Measurements from ENCODE around the gene ZNF329.

ZNF329 gene

DNA sequence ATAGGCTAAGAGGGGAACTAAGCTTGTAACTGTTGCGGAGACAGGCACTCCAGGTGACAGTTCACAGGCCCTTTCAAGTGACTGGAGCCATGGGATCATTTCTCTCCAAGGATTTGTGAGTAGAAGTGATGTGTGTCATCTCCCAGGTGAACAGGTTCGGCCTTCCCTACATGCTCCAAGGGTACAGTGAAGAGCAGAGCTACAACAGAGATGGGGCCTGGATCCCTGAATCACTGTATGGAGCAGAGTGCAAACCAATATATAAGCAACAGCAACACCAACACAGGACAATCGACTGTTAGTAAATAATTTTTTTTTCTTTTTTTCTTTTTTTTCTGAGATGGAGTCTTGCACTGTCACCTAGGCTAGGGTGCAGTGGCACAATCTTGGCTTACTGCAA lies 67.6 kb downstream of the ZNF329 start:
- no peaks in the 10 kb centered on the region for H3K9me3 ChIP-seq (ENCODE audit: insufficient read depth, low read length)
- no peak for TF ChIP-seq EZH2phosphoT487 (conservative IDR thresholded peaks at IDR 0.05; ENCODE audit: low read length)
- TF ChIP-seq, protein P1, sequence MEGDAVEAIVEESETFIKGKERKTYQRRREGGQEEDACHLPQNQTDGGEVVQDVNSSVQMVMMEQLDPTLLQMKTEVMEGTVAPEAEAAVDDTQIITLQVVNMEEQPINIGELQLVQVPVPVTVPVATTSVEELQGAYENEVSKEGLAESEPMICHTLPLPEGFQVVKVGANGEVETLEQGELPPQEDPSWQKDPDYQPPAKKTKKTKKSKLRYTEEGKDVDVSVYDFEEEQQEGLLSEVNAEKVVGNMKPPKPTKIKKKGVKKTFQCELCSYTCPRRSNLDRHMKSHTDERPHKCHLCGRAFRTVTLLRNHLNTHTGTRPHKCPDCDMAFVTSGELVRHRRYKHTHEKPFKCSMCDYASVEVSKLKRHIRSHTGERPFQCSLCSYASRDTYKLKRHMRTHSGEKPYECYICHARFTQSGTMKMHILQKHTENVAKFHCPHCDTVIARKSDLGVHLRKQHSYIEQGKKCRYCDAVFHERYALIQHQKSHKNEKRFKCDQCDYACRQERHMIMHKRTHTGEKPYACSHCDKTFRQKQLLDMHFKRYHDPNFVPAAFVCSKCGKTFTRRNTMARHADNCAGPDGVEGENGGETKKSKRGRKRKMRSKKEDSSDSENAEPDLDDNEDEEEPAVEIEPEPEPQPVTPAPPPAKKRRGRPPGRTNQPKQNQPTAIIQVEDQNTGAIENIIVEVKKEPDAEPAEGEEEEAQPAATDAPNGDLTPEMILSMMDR (IDR thresholded peaks at IDR 0.05; ENCODE audit: insufficient read depth, low read length, poor library complexity, severe bottlenecking) = no peak
- H3K36me3 ChIP-seq (ENCODE audit: low read length) = no peaks in the 10 kb centered on the region

DNA sequence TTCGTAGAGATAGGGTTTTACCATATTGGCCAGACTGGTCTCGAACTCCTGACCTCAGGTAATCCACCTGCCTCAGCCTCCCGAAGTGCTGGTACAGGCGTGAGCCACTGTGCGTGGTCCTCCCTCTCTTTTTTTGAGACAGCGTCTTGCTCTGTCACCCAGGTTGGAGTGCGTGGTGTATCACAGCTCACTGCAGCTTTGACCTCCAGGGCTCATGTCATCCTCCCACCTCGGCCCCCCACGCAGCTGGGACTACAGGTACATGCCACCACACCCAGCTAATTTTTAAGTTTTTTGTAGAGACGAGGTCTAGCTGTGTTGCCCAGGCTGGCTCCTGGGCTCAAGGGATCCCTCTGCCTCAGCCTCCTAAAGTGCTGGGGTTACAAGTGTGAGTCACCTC lies 70.8 kb downstream of the ZNF329 start:
- no peak for TF ChIP-seq EZH2phosphoT487 (conservative IDR thresholded peaks at IDR 0.05; ENCODE audit: low read length)
- TF ChIP-seq, protein P1 (IDR thresholded peaks at IDR 0.05; ENCODE audit: insufficient read depth, low read length, poor library complexity, severe bottlenecking) = no peak
- H2AFZ ChIP-seq (ENCODE audit: low read depth, low read length, severe bottlenecking) = no peak overlapping the region
- H3K27me3 ChIP-seq (ENCODE audit: low read length) = no peaks in the 10 kb centered on the region
- no peaks in the 10 kb centered on the region for H3K9me2 ChIP-seq (replicated peaks; ENCODE audit: insufficient read depth, low read length)
- H3K4me2 ChIP-seq (ENCODE audit: low read depth, low read length, poor library complexity, severe bottlenecking) = no peak overlapping the region
- H4K20me1 ChIP-seq (ENCODE audit: low read depth, low read length) = no peaks in the 10 kb centered on the region
- H3F3A ChIP-seq (ENCODE audit: insufficient read depth) = no peaks in the 10 kb centered on the region
- no peak overlapping the region for H3K4me3 ChIP-seq (ENCODE audit: insufficient read depth, low read length, poor library complexity, severe bottlenecking)
- H3K27ac ChIP-seq (ENCODE audit: low read depth, low read length) = no peak overlapping the region
- H3K79me2 ChIP-seq (ENCODE audit: insufficient read depth, low read length) = no peaks in the 10 kb centered on the region
- no peaks in the 10 kb centered on the region for H3K9me3 ChIP-seq (ENCODE audit: insufficient read depth, low read length)
- no peaks in the 10 kb centered on the region for H3K36me3 ChIP-seq (ENCODE audit: low read length)
- no peak overlapping the region for H3K9ac ChIP-seq (ENCODE audit: low read length)

More for the DNA sequence above, 67.6 kb downstream of the ZNF329 start:
- no peak overlapping the region for H3K27ac ChIP-seq (ENCODE audit: low read depth, low read length)
- no peaks in the 10 kb centered on the region for H3F3A ChIP-seq (ENCODE audit: insufficient read depth)
- no peaks in the 10 kb centered on the region for H3K27me3 ChIP-seq (ENCODE audit: low read length)
- H2AFZ ChIP-seq (ENCODE audit: low read depth, low read length, severe bottlenecking) = no peak overlapping the region
- H3K4me3 ChIP-seq (ENCODE audit: insufficient read depth, low read length, poor library complexity, severe bottlenecking) = no peak overlapping the region
- H3K4me2 ChIP-seq (ENCODE audit: low read depth, low read length, poor library complexity, severe bottlenecking) = no peak overlapping the region
- H3K9ac ChIP-seq (ENCODE audit: low read length) = no peak overlapping the region
- no peaks in the 10 kb centered on the region for H3K79me2 ChIP-seq (ENCODE audit: insufficient read depth, low read length)
- no peaks in the 10 kb centered on the region for H4K20me1 ChIP-seq (ENCODE audit: low read depth, low read length)
- no peaks in the 10 kb centered on the region for H3K9me2 ChIP-seq (replicated peaks; ENCODE audit: insufficient read depth, low read length)

All from SU-DHL-6 (cell line).